Raji (cell line): Measurements from ENCODE around the gene RNF187.

ENCODE experiments used
- POLR2A ChIP-seq: IDR thresholded peaks from 2 replicates; pipeline ENCODE4 v1.6.1; 2011; ENCODE audit warnings: low read depth, low read length, control low read depth; ENCODE audit not compliant: insufficient read depth

The RNF187 gene

GRCh38 chr1:228510101-228510802, 23.1 kb downstream of the RNF187 start:
- no peak for TF ChIP-seq POLR2A

GRCh38 chr1:228510803-228511413, 23.7 kb downstream of the RNF187 start:
- TF ChIP-seq POLR2A = no peak

GRCh38 chr1:228511546-228512445, 24.6 kb downstream of the RNF187 start:
- TF ChIP-seq POLR2A = no peak

GRCh38 chr1:228512781-228513198, 25.6 kb downstream of the RNF187 start:
- no peak for TF ChIP-seq POLR2A

- TF ChIP-seq POLR2A = no peak
These were observed 26.2 kb downstream of the RNF187 start for GRCh38 chr1:228513236-228513900.

- no peak for TF ChIP-seq POLR2A
These were observed 27.2 kb downstream of the RNF187 start for GRCh38 chr1:228514421-228514820.

- TF ChIP-seq POLR2A = no peak
These were observed 28.1 kb downstream of the RNF187 start for GRCh38 chr1:228515200-228515834.

GRCh38 chr1:228517655-228518054, 30.5 kb downstream of the RNF187 start:
- no peak for TF ChIP-seq POLR2A

GRCh38 chr1:228527596-228527995, 40.4 kb downstream of the RNF187 start:
- no peak for TF ChIP-seq POLR2A

- TF ChIP-seq POLR2A = no peak
These were observed 41.4 kb downstream of the RNF187 start for GRCh38 chr1:228528612-228529011.

- no peak for TF ChIP-seq POLR2A
These were observed 43.0 kb downstream of the RNF187 start for GRCh38 chr1:228530086-228530758.

- no peak for TF ChIP-seq POLR2A
These were observed 44.0 kb downstream of the RNF187 start for GRCh38 chr1:228530951-228531731.

GRCh38 chr1:228538831-228539230, 51.6 kb downstream of the RNF187 start:
- no peak for TF ChIP-seq POLR2A
